MM.1S (cell line): ENCODE measurements around the gene CPHXL.

Experiments used
- CTCF ChIP-seq: fragments of 300-600 bp; sonication (generic); IDR thresholded peaks from 2 replicates; pipeline ENCODE4 v1.5.1; 2016; ENCODE audit warnings: antibody characterized with exemption, low read length, mixed read lengths
- EZH2 ChIP-seq: fragments of 300-600 bp; sonication (generic); optimal IDR thresholded peaks from 2 replicates; pipeline ENCODE3; 2017; ENCODE audit warnings: low read depth, mild to moderate bottlenecking, antibody characterized with exemption, low read length, mixed read lengths
- EZH2phosphoT487 ChIP-seq: fragments of 300-600 bp; sonication (generic); IDR thresholded peaks from 2 replicates; pipeline ENCODE4 v1.6.1; 2018; ENCODE audit warnings: antibody characterized with exemption, low read length

- TF ChIP-seq CTCF: no peak
- no peak for TF ChIP-seq EZH2
- no peak for TF ChIP-seq EZH2phosphoT487
Measured at GRCh38 chr16:75687361-75687760, 38.9 kb downstream of the CPHXL start.
